ENCODE data around the gene SMNDC1. TPM values are rescaled to one million over a fixed set of nuclear protein-coding genes. Genes with fewer than 3 reads are reported as not detected.

SMNDC1 gene
- total RNA-seq, 4 donors from 2014 or later = 3.6 to 15.7 (median 8.9) TPM

GRCh38 chr10:110268442-110268841 lies 36.3 kb downstream of the SMNDC1 start:
- no peak for DNase-seq
- in situ Hi-C loops (cut with MboI; ENCODE audit: low pct_ligation_motif_present in 1 of 4, low pct_unique_long_range_greater_than_20kb in 1 of 4, low sequenced_read_pairs in 3 of 4) = no loop called here
- Histone ChIP-seq H3K9me3 (no peaks in the 10 kb centered on the region), H3K4me1 (peaks cover 12 to 41% (median 26%) of the 10 kb centered on the region in 4 donors), H3K27ac (peak overlapping the region in 1 of 4 donors; percentile 80), H3K27me3 (no peaks in the 10 kb centered on the region), H3K36me3 (no peaks in the 10 kb centered on the region), H3K4me3 (no peak overlapping the region)
- TF ChIP-seq POLR2A (IDR thresholded peaks at IDR 0.05) (no peak), POLR2AphosphoS5 (IDR thresholded peaks at IDR 0.05) (no peak), CTCF (IDR thresholded peaks at IDR 0.05) (no peak), EP300 (IDR thresholded peaks at IDR 0.05; ENCODE audit: low read depth) (no peak)
- intact Hi-C loops (cut with DNase I; ENCODE audit: low total_unique reads) = no loop called here

- TF ChIP-seq CTCF (IDR thresholded peaks at IDR 0.05) (no peak), EP300 (IDR thresholded peaks at IDR 0.05; ENCODE audit: low read depth) (no peak), POLR2A (IDR thresholded peaks at IDR 0.05) (no peak), POLR2AphosphoS5 (IDR thresholded peaks at IDR 0.05) (no peak)
- Histone ChIP-seq H3K9me3 (no peaks in the 10 kb centered on the region), H3K27ac (no peak overlapping the region), H3K36me3 (no peaks in the 10 kb centered on the region), H3K4me1 (peaks cover 15 to 47% (median 26%) of the 10 kb centered on the region in 4 donors), H3K4me3 (no peak overlapping the region), H3K27me3 (no peaks in the 10 kb centered on the region)
- intact Hi-C loops (cut with DNase I; ENCODE audit: low total_unique reads) (no loop called here), in situ Hi-C loops (cut with MboI; ENCODE audit: low pct_ligation_motif_present in 1 of 4, low pct_unique_long_range_greater_than_20kb in 1 of 4, low sequenced_read_pairs in 3 of 4) (no loop called here)
- no peak for DNase-seq
- WGBS, 2 donors (ENCODE audit: low coverage in 1 of 2) = 90 to 92% methylated on average over 1 of the region's 1 CpG
Observed at GRCh38 chr10:110267276-110267675, 37.4 kb downstream of the SMNDC1 start.

- H3K27me3 ChIP-seq = no peaks in the 10 kb centered on the region
- intact Hi-C loops (cut with DNase I; ENCODE audit: low total_unique reads) (no loop called here), in situ Hi-C loops (cut with MboI; ENCODE audit: low pct_ligation_motif_present in 1 of 4, low pct_unique_long_range_greater_than_20kb in 1 of 4, low sequenced_read_pairs in 3 of 4) (no loop called here)
Observed at GRCh38 chr10:110265573-110266193, 39.0 kb downstream of the SMNDC1 start.

GRCh38 chr10:110263164-110263563 lies 41.6 kb downstream of the SMNDC1 start:
- no peaks in the 10 kb centered on the region for H3K9me3 ChIP-seq
- intact Hi-C loops (cut with DNase I; ENCODE audit: low total_unique reads) (no loop called here), in situ Hi-C loops (cut with MboI; ENCODE audit: low pct_ligation_motif_present in 1 of 4, low pct_unique_long_range_greater_than_20kb in 1 of 4, low sequenced_read_pairs in 3 of 4) (no loop called here)
- no peaks in the 10 kb centered on the region for H3K36me3 ChIP-seq
- 67 to 79% methylated on average over 1 of the region's 1 CpG for WGBS, 2 donors (ENCODE audit: low coverage in 1 of 2)
- H3K27me3 ChIP-seq = no peaks in the 10 kb centered on the region
- peak overlapping the region; percentile 21 to 50 (median 44) for H3K27ac ChIP-seq
- no peak overlapping the region for H3K4me3 ChIP-seq
- TF ChIP-seq POLR2A (IDR thresholded peaks at IDR 0.05) (no peak), EP300 (IDR thresholded peaks at IDR 0.05; ENCODE audit: low read depth) (no peak), CTCF (IDR thresholded peaks at IDR 0.05) (no peak)
- DNase-seq = no peak
- H3K4me1 ChIP-seq = peaks cover 0 to 21% (median 1%) of the 10 kb centered on the region in 4 donors

More at GRCh38 chr10:110265573-110266193, 39.0 kb downstream of the SMNDC1 start:
- DNase-seq = no peak
- no peak for TF ChIP-seq POLR2AphosphoS5 (IDR thresholded peaks at IDR 0.05)
- TF ChIP-seq CTCF (IDR thresholded peaks at IDR 0.05) = no peak
- TF ChIP-seq POLR2A (IDR thresholded peaks at IDR 0.05) = no peak
- TF ChIP-seq EP300 (IDR thresholded peaks at IDR 0.05; ENCODE audit: low read depth) = no peak
- H3K36me3 ChIP-seq = no peaks in the 10 kb centered on the region
- no peak overlapping the region for H3K27ac ChIP-seq
- WGBS, 2 donors (ENCODE audit: low coverage in 1 of 2) = 78 to 91% methylated on average over 2 to 4 of the region's 4 CpGs
- no peak overlapping the region for H3K4me3 ChIP-seq
- H3K4me1 ChIP-seq = peaks cover 15 to 46% (median 22%) of the 10 kb centered on the region in 4 donors
- no peaks in the 10 kb centered on the region for H3K9me3 ChIP-seq
